OCI-LY7 (cell line): ENCODE data around the gene PCDHB14.

Source experiments
- EZH2phosphoT487 ChIP-seq: fragments of 200-600 bp; sonication (generic); IDR thresholded peaks from 2 replicates; pipeline ENCODE4 v1.6.1; 2018; ENCODE audit warnings: low read depth, borderline replicate concordance, mild to moderate bottlenecking, mixed run types, antibody characterized with exemption, low read length, moderate library complexity, mixed read lengths
- TF ChIP-seq, protein P1 (sequence below): fragments of 200-600 bp; sonication (generic); conservative IDR thresholded peaks from 2 replicates; pipeline ENCODE4 v1.5.1; 2014; ENCODE audit warnings: mild to moderate bottlenecking, antibody characterized with exemption, low read length, moderate library complexity, mixed read lengths

DNA sequence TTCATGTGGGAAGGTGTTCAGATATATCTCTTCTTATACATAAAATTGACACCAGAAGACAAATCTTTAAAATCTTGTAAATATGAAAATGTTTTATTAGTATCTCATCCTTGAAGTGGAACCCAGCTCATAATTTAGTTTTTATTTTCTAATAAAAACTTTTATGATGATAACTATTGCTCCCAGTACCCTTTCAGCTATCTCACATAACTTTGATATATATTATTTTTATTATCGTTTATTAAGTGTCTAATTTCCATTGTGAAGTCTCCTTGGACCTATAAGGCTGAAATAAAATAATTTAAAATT, 38.0 kb downstream of the PCDHB14 start:
- TF ChIP-seq, protein P1, sequence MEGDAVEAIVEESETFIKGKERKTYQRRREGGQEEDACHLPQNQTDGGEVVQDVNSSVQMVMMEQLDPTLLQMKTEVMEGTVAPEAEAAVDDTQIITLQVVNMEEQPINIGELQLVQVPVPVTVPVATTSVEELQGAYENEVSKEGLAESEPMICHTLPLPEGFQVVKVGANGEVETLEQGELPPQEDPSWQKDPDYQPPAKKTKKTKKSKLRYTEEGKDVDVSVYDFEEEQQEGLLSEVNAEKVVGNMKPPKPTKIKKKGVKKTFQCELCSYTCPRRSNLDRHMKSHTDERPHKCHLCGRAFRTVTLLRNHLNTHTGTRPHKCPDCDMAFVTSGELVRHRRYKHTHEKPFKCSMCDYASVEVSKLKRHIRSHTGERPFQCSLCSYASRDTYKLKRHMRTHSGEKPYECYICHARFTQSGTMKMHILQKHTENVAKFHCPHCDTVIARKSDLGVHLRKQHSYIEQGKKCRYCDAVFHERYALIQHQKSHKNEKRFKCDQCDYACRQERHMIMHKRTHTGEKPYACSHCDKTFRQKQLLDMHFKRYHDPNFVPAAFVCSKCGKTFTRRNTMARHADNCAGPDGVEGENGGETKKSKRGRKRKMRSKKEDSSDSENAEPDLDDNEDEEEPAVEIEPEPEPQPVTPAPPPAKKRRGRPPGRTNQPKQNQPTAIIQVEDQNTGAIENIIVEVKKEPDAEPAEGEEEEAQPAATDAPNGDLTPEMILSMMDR = no peak
- TF ChIP-seq EZH2phosphoT487 = no peak
